IMR-90 (cell line): ENCODE data around the gene COA3. TPM values are rescaled to one million over a fixed set of nuclear protein-coding genes. Genes with fewer than 3 reads are reported as not detected.

ENCODE experiments used
- ATAC-seq: fragments of 200-7000 bp; cut with Tn5 transposase; 2 replicates; pipeline ENCODE4 v1.9.1; 2020; ENCODE audit warnings: low read depth, mild to moderate bottlenecking, moderate library complexity
- BruUV-seq: library from RNA; stranded (reverse); fragments of 400-500 nt; replicated peaks from 2 replicates; lab custom pipeline; 2021; lab: Mats Ljungman, UMichigan
- CTCF ChIA-PET: fragments of 300-600 bp; formaldehyde crosslinking; extraction: SDS; loops from one replicate; lab custom pipeline; 2021; ENCODE audit warnings: antibody characterized with exemption; lab: Yijun Ruan, JAX
- POLR2A ChIA-PET: fragments of 300-600 bp; sonication (Branson Sonifier 250); formaldehyde crosslinking; loops from one replicate; lab custom pipeline; 2022; ENCODE audit warnings: antibody characterized with exemption; ENCODE audit not compliant: unreplicated experiment; lab: Charles Lee
- DNase-seq: peaks from one replicate; pipeline ENCODE4 v3.0.0; 2013
- H2AFZ ChIP-seq: replicated peaks from 2 replicates; pipeline ENCODE3; 2013; ENCODE audit warnings: low read length, mild to moderate bottlenecking; ENCODE audit not compliant: poor library complexity
- H2AK5ac ChIP-seq: 2 replicates; pipeline ENCODE4 v1.6.1; 2013; ENCODE audit warnings: low read depth, low read length, inconsistent platforms
- H2AK9ac ChIP-seq: replicated peaks from 2 replicates; pipeline ENCODE3; 2013; ENCODE audit warnings: mild to moderate bottlenecking, low read depth, low read length, moderate library complexity; ENCODE audit not compliant: poor library complexity
- H2BK120ac ChIP-seq: 2 replicates; pipeline ENCODE4 v1.6.1; 2013; ENCODE audit warnings: low read depth, low read length, inconsistent platforms
- H2BK15ac ChIP-seq: 3 replicates; pipeline ENCODE4 v1.6.1; 2013; ENCODE audit warnings: low read depth, low read length, inconsistent platforms
- H2BK20ac ChIP-seq: 2 replicates; pipeline ENCODE4 v1.6.1; 2013; ENCODE audit warnings: low read depth, mild to moderate bottlenecking, inconsistent platforms, low read length, moderate library complexity
- H2BK5ac ChIP-seq: 2 replicates; pipeline ENCODE4 v1.6.1; 2013; ENCODE audit warnings: mild to moderate bottlenecking, low read depth, low read length, inconsistent platforms; ENCODE audit not compliant: poor library complexity, severe bottlenecking
- H3K14ac ChIP-seq: replicated peaks from 2 replicates; pipeline ENCODE4 v1.6.1; 2013; ENCODE audit warnings: low read depth, low read length, inconsistent platforms
- H3K18ac ChIP-seq: 2 replicates; pipeline ENCODE4 v1.6.1; 2013; ENCODE audit warnings: low read depth, low read length, control low read depth
- H3K23ac ChIP-seq: 2 replicates; pipeline ENCODE4 v1.6.1; 2013; ENCODE audit warnings: low read depth, low read length, inconsistent platforms
- H3K27ac ChIP-seq: 2 replicates; pipeline ENCODE4 v1.5.1; 2013; ENCODE audit warnings: mild to moderate bottlenecking, control low read depth, low read length; ENCODE audit not compliant: insufficient read depth
- H3K27me3 ChIP-seq: 2 replicates; pipeline ENCODE4 v1.6.1; 2013; ENCODE audit warnings: low read length; ENCODE audit not compliant: control insufficient read depth, insufficient read depth
- H3K36me3 ChIP-seq: 2 replicates; pipeline ENCODE4 v1.6.1; 2013; ENCODE audit warnings: low read length, mixed read lengths; ENCODE audit not compliant: control insufficient read depth, insufficient read depth
- H3K4ac ChIP-seq: 2 replicates; pipeline ENCODE4 v1.6.1; 2013; ENCODE audit warnings: low read depth, low read length, inconsistent platforms
- H3K4me1 ChIP-seq: 2 replicates; pipeline ENCODE4 v1.6.1; 2013; ENCODE audit warnings: low read length, mixed read lengths; ENCODE audit not compliant: control insufficient read depth, insufficient read depth
- H3K4me2 ChIP-seq: 2 replicates; pipeline ENCODE4 v1.6.1; 2013; ENCODE audit warnings: low read depth, mild to moderate bottlenecking, control low read depth, low read length, moderate library complexity
- H3K4me3 ChIP-seq: 2 replicates; pipeline ENCODE4 v1.5.1; 2013; ENCODE audit warnings: low read depth, mild to moderate bottlenecking, control low read depth, low read length, moderate library complexity; ENCODE audit not compliant: insufficient read depth
- H3K56ac ChIP-seq: 2 replicates; pipeline ENCODE4 v1.6.1; 2013; ENCODE audit warnings: low read length, inconsistent platforms; ENCODE audit not compliant: insufficient read depth; ENCODE audit errors: extremely low read depth
- H3K79me1 ChIP-seq, 2 experiments: 2 replicates each; pipeline ENCODE4 v1.6.1; 2013; ENCODE audit warnings: low read length in 2 of 2, inconsistent platforms in 1 of 2, low read depth in 1 of 2
- H3K9ac ChIP-seq: 2 replicates; pipeline ENCODE4 v1.6.1; 2013; ENCODE audit warnings: low read depth, low read length, control low read depth
- H3K9me1 ChIP-seq: 2 replicates; pipeline ENCODE4 v1.6.1; 2013; ENCODE audit warnings: low read length, inconsistent platforms; ENCODE audit not compliant: insufficient read depth
- H3K9me3 ChIP-seq: 2 replicates; pipeline ENCODE4 v1.6.1; 2013; ENCODE audit warnings: low read length; ENCODE audit not compliant: control insufficient read depth, insufficient read depth
- H4K20me1 ChIP-seq: 2 replicates; pipeline ENCODE4 v1.6.1; 2013; ENCODE audit warnings: low read length, inconsistent platforms; ENCODE audit not compliant: insufficient read depth
- H4K5ac ChIP-seq: 2 replicates; pipeline ENCODE4 v1.6.1; 2013; ENCODE audit warnings: mild to moderate bottlenecking, low read depth, low read length, control low read depth
- H4K8ac ChIP-seq, 2 experiments: 2 replicates each; pipeline ENCODE4 v1.6.1; 2013; ENCODE audit warnings: low read depth in 2 of 2, low read length in 2 of 2, control low read depth in 1 of 2, inconsistent platforms in 1 of 2
- H4K91ac ChIP-seq: 2 replicates; pipeline ENCODE4 v1.6.1; 2013; ENCODE audit warnings: low read depth, low read length, inconsistent platforms; ENCODE audit not compliant: insufficient read depth
- BHLHE40 ChIP-seq: fragments of 150-350 bp; IDR thresholded peaks from 2 replicates; pipeline ENCODE4 v1.6.1; 2016; ENCODE audit warnings: mild to moderate bottlenecking, low read depth, low read length
- CEBPB ChIP-seq: IDR thresholded peaks from 2 replicates; pipeline ENCODE4 v1.6.1; 2012; ENCODE audit warnings: low read depth, low read length, improper control_type of control experiment
- CHD1 ChIP-seq: IDR thresholded peaks from 2 replicates; pipeline ENCODE4 v1.6.1; 2012; ENCODE audit warnings: low read depth, low read length, improper control_type of control experiment
- FOS ChIP-seq: fragments of 150-350 bp; IDR thresholded peaks from 2 replicates; pipeline ENCODE4 v1.6.1; 2016; ENCODE audit warnings: low read depth, low read length
- MAFK ChIP-seq: IDR thresholded peaks from 2 replicates; pipeline ENCODE4 v1.6.1; 2012; ENCODE audit warnings: low read depth, low read length, improper control_type of control experiment
- MAZ ChIP-seq: IDR thresholded peaks from 2 replicates; pipeline ENCODE4 v1.6.1; 2012; ENCODE audit warnings: low read depth, mild to moderate bottlenecking, low read length, improper control_type of control experiment, moderate library complexity, borderline replicate concordance
- MXI1 ChIP-seq: IDR thresholded peaks from 2 replicates; pipeline ENCODE4 v1.6.1; 2012; ENCODE audit warnings: low read depth, mild to moderate bottlenecking, low read length, moderate library complexity, borderline replicate concordance
- NFE2L2 ChIP-seq: fragments of 150-350 bp; IDR thresholded peaks from 2 replicates; pipeline ENCODE4 v1.6.1; 2016; ENCODE audit warnings: low read depth, mild to moderate bottlenecking, low read length
- POLR2A ChIP-seq: IDR thresholded peaks from 2 replicates; pipeline ENCODE4 v1.6.1; 2012; ENCODE audit warnings: mild to moderate bottlenecking, low read depth, low read length
- RAD21 ChIP-seq: IDR thresholded peaks from 2 replicates; pipeline ENCODE4 v1.6.1; 2012; ENCODE audit warnings: low read length, improper control_type of control experiment
- RCOR1 ChIP-seq: IDR thresholded peaks from 2 replicates; pipeline ENCODE4 v1.6.1; 2012; ENCODE audit warnings: mild to moderate bottlenecking, low read length, improper control_type of control experiment; ENCODE audit not compliant: insufficient replicate concordance
- RFX5 ChIP-seq: IDR thresholded peaks from 2 replicates; pipeline ENCODE4 v1.8.0; 2012; ENCODE audit warnings: low read depth, mild to moderate bottlenecking, low read length, moderate library complexity
- SMC3 ChIP-seq: fragments of 150-350 bp; IDR thresholded peaks from 2 replicates; pipeline ENCODE4 v1.6.1; 2016; ENCODE audit warnings: low read depth, mild to moderate bottlenecking, antibody characterized with exemption, low read length, moderate library complexity
- whole genome bisulfite sequencing, 2 experiments: methylation state at CpG; one replicate each; pipeline versions ENCODE4 v1.1.5 to v1.1.7; 2013; ENCODE audit warnings: missing lambda C conversion rate in 2 of 2; ENCODE audit not compliant: insufficient read length in 1 of 2; ENCODE audit errors: extremely low coverage in 2 of 2; 5-methylcytosine and 5-hydroxymethylcytosine counted together
- dilution Hi-C: fragments of 300-500 bp; cut with HindIII; formaldehyde crosslinking; loops from one replicate; pipeline ENCODE4 v1.14.3; 2018; ENCODE audit warnings: low sequenced_read_pairs; ENCODE audit not compliant: unreplicated experiment
- in situ Hi-C: fragments of 300-500 bp; cut with MboI; formaldehyde crosslinking; loops from 3 replicates; pipeline ENCODE4 v1.14.3; 2019; ENCODE audit warnings: low sequenced_read_pairs, inconsistent platforms, mixed read lengths
- intact Hi-C: fragments of 100-400 bp; cut with micrococcal nuclease; formaldehyde crosslinking; loops from 2 replicates; pipeline ENCODE4 v1.10.0; 2022
- polyA plus RNA-seq, 3 experiments: library from polyadenylated mRNA; depleted of rRNA; stranded (reverse); fragments of >200 nt; gene quantifications; 2 replicates each; pipeline ENCODE4 v1.2.3, GENCODE V29; 2012; ENCODE audit warnings: low replicate concordance in 1 of 3
- total RNA-seq: library from RNA; depleted of rRNA; stranded (reverse); fragments of >200 nt; gene quantifications from 2 replicates; pipeline ENCODE4 v1.2.3, GENCODE V29; 2012
- TF ChIP-seq, protein P1 (sequence below): fragments of 150-350 bp; IDR thresholded peaks from 2 replicates; pipeline ENCODE4 v1.6.1; 2016; ENCODE audit warnings: low read depth, mild to moderate bottlenecking, low read length, moderate library complexity, borderline replicate concordance
- TF ChIP-seq, protein P2 (sequence below): conservative IDR thresholded peaks from 2 replicates; pipeline ENCODE4 v1.5.1; 2012; ENCODE audit warnings: mild to moderate bottlenecking, low read depth, low read length, improper control_type of control experiment
- TF ChIP-seq, protein P3 (sequence below): fragments of 150-350 bp; IDR thresholded peaks from 2 replicates; pipeline ENCODE4 v1.6.1; 2017; ENCODE audit warnings: mild to moderate bottlenecking, antibody characterized with exemption, low read length, low read depth

The COA3 gene
- total and polyA plus RNA-seq, 2 of the 4 experiments (the other 2 are of a cell fraction): 66.8 to 78.1 TPM

DNA sequence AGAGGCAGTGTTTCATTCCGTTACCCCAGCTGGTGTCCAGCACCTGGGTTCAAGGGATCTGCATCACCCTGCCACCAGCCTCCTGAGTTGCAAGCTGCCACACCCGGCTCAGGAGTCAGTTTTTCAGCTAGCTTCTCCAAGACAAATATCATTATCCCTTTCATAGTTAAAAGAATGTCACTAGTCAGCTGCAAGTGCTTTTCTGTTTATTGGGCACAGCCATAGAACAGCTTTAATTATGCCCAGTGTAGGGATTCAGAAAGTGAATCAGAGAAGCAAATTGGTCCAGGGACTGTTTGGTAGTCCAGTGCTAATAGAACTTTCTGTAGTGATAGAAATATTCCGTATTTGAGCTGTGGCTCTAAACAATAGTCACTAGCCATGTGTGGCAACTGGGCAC, 49.6 kb upstream of the COA3 start:
- H3K4me1 ChIP-seq: peaks cover 4% of the 10 kb centered on the region; the same call in 1 of the 2 replicates
- H2BK5ac ChIP-seq: no peak overlapping the region
- peaks cover 3 to 8% of the 10 kb centered on the region in 2 experiments; a peak in 2 of 4 replicates for H3K79me1 ChIP-seq
- H2AK5ac ChIP-seq: no peak overlapping the region
- DNase-seq (no peak), ATAC-seq (no peak)
- H3K36me3 ChIP-seq: peaks cover 24% of the 10 kb centered on the region
- H4K91ac ChIP-seq: no peak overlapping the region
- dilution Hi-C loops (no loop called here), intact Hi-C loops (no loop called here), in situ Hi-C loops (no loop called here)
- no peak overlapping the region for H4K8ac ChIP-seq
- no peak overlapping the region for H2BK20ac ChIP-seq
- no peak overlapping the region for H3K18ac ChIP-seq
- ChIA-PET POLR2A (no interaction called here), CTCF (interaction anchor here (0.6 to 1.6 kb wide), 3 partner anchors 81 to 89 kb away, joined by 3 to 6 read pairs (median 5); partner anchors contain the start of gene RAMP2)
- H2AK9ac ChIP-seq: no peak overlapping the region
- no peak overlapping the region for H2BK120ac ChIP-seq
- H3K56ac ChIP-seq: no peak overlapping the region
- no peak overlapping the region for H2BK15ac ChIP-seq
- H3K23ac ChIP-seq: no peak overlapping the region
- H3K14ac ChIP-seq: no peak overlapping the region
- WGBS, 2 experiments: 40% methylated on average over 1 of the region's 3 CpGs; no CpG with 5 or more reads in 1 of the 2 experiments
- peaks cover 3% of the 10 kb centered on the region for H3K27me3 ChIP-seq
- H3K9ac ChIP-seq: no peak overlapping the region
- peaks cover 8% of the 10 kb centered on the region; the same call in 1 of the 2 replicates for H3K9me1 ChIP-seq
- H3K4me2 ChIP-seq: no peak overlapping the region
- BruUV-seq: no TSS peak
- H3K4me3 ChIP-seq: no peak overlapping the region
- TF ChIP-seq FOS (no peak), RFX5 (no peak), BHLHE40 (no peak), MAFK (no peak), CHD1 (no peak), MAZ (no peak), SMC3 (no peak), CEBPB (no peak), RCOR1 (no peak), MXI1 (no peak), NFE2L2 (no peak), RAD21 (no peak), POLR2A (no peak)
- TF ChIP-seq, protein P1, sequence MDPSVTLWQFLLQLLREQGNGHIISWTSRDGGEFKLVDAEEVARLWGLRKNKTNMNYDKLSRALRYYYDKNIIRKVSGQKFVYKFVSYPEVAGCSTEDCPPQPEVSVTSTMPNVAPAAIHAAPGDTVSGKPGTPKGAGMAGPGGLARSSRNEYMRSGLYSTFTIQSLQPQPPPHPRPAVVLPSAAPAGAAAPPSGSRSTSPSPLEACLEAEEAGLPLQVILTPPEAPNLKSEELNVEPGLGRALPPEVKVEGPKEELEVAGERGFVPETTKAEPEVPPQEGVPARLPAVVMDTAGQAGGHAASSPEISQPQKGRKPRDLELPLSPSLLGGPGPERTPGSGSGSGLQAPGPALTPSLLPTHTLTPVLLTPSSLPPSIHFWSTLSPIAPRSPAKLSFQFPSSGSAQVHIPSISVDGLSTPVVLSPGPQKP: no peak
- TF ChIP-seq, protein P2, sequence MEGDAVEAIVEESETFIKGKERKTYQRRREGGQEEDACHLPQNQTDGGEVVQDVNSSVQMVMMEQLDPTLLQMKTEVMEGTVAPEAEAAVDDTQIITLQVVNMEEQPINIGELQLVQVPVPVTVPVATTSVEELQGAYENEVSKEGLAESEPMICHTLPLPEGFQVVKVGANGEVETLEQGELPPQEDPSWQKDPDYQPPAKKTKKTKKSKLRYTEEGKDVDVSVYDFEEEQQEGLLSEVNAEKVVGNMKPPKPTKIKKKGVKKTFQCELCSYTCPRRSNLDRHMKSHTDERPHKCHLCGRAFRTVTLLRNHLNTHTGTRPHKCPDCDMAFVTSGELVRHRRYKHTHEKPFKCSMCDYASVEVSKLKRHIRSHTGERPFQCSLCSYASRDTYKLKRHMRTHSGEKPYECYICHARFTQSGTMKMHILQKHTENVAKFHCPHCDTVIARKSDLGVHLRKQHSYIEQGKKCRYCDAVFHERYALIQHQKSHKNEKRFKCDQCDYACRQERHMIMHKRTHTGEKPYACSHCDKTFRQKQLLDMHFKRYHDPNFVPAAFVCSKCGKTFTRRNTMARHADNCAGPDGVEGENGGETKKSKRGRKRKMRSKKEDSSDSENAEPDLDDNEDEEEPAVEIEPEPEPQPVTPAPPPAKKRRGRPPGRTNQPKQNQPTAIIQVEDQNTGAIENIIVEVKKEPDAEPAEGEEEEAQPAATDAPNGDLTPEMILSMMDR: no peak
- TF ChIP-seq, protein P3, sequence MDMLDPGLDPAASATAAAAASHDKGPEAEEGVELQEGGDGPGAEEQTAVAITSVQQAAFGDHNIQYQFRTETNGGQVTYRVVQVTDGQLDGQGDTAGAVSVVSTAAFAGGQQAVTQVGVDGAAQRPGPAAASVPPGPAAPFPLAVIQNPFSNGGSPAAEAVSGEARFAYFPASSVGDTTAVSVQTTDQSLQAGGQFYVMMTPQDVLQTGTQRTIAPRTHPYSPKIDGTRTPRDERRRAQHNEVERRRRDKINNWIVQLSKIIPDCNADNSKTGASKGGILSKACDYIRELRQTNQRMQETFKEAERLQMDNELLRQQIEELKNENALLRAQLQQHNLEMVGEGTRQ: no peak
- H4K5ac ChIP-seq: no peak overlapping the region
- H3K9me3 ChIP-seq: no peaks in the 10 kb centered on the region
- H3K27ac ChIP-seq: no peak overlapping the region
- H2AFZ ChIP-seq: no peak overlapping the region
- H3K4ac ChIP-seq: no peak overlapping the region
- H4K20me1 ChIP-seq: peaks cover 9% of the 10 kb centered on the region
